ENCODE results near the gene GPR153. TPM values are rescaled to one million over a fixed set of nuclear protein-coding genes. Genes with fewer than 3 reads are reported as not detected.

The GPR153 gene
- total and polyA plus RNA-seq, 2 of the 13 experiments (the other 11 are each of a cell fraction or from before 2014, with no cell fraction given) = 0.22 to 0.31 TPM

DNA sequence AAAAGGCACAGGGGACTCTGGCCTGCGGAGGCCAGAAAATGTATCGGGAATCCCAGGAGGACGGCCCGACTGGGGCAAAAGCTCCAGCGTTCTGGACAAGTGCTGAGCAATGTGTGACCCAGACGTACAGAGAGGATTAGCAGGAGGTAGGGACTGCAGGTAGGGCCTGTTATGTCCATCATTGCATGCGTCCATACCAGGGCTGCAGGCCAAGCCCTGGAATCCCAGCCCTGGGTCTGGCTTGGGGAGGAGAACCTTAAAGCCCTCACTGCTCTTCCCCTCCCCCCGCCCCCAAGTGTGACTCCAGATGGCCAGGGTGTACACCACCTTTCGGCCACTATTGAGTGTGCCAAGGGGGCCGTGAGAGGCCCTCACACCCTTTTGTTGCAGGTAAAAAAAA is 53.0 kb downstream of the GPR153 start (continued):
- TF ChIP-seq ZNF883 (CRISPR knock-in tag; IDR thresholded peaks at IDR 0.05; ENCODE audit: not compliant biosample characterization) = no peak
- no peak for TF ChIP-seq ZNF567 (CRISPR knock-in tag; IDR thresholded peaks at IDR 0.05; ENCODE audit: borderline replicate concordance)

DNA sequence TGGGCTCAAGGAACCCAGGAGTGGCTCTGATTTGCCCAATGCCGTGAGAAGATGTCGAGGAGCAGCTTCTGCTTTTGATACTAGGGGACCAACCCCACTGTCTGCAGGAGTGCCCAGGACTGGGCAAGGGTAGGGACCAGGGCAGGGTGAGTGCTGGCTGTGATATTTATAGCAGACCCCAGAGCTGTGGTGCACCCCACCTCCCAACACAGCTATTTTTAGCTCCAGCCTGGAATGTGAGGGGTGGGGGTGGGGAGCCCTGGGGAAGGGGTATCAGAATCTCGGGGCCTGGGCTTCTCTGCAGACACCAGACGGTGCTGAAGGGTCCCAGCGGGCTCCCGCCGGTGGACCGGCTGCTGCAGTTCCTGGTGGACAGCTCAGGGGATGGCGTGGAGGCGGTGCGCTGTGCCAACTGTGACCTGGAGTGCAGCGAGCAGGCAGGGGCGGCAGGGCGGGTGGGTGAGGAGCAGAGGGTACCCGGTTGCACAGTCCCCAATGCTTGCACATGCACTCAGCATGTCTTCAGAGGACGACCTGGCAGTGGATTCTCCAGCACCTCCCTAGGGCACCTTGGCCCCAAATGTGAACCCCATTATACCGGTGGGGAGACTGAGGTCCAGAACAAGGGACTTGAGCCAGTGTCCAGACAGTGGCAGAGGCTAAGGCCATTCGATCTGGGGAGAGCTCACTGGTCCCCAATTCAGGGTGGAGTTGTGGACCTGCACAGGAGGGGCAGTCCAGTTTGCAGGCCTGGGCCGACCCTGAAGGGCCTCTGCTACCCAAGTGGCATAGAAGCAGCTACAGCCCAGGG is 53.6 kb downstream of the GPR153 start:
- Histone ChIP-seq H3K4me2 (ENCODE audit: low read depth, low read length) (peak overlapping the region; percentile 92), H3K4me3 (replicated peaks in 1 of 3; ENCODE audit: insufficient read depth in 1 of 3, low read depth in 2 of 3, low read length in 3 of 3) (peak overlapping the region; percentile 19 to 90 (median 79); a peak in 4 of 6 replicates), H3K9ac (ENCODE audit: insufficient read depth, low read depth, low read length) (peak overlapping the region; percentile 78; the same call in 1 of the 2 replicates), H3K79me2 (ENCODE audit: insufficient read depth, low read length) (no peaks in the 10 kb centered on the region), H3K27me3 (ENCODE audit: control insufficient read depth in 1 of 2, insufficient read depth in 2 of 2, low read length in 2 of 2) (no peaks in the 10 kb centered on the region), H3K4me1 (ENCODE audit: insufficient read depth, low read length) (peaks cover 17% of the 10 kb centered on the region), H3K36me3 (replicated peaks in 1 of 2; ENCODE audit: control insufficient read depth in 1 of 2, insufficient read depth in 2 of 2, low read length in 2 of 2) (peaks cover 4 to 12% of the 10 kb centered on the region in 2 experiments; a peak in 4 of 5 replicates), H3K27ac (ENCODE audit: extremely low read length, insufficient read depth, low read length) (no peak overlapping the region), H2AFZ (ENCODE audit: low read length) (no peak overlapping the region), H3K9me3 (ENCODE audit: low read length) (no peaks in the 10 kb centered on the region), H4K20me1 (ENCODE audit: insufficient read depth, low read length) (no peaks in the 10 kb centered on the region)
- WGBS (ENCODE audit: low lambda C conversion rate) = 97% methylated on average over 3 of the region's 19 CpGs
- DNase-seq (ENCODE audit: low spot score) (no peak), ATAC-seq (no peak), FAIRE-seq (no peak)
- intact Hi-C loops (cut with micrococcal nuclease; ENCODE audit: unreplicated experiment) (loop anchor here (10.0 kb wide), 1 partner anchor 622 kb away; no protein-coding TSS in a partner anchor), in situ Hi-C loops (cut with HindIII; ENCODE audit: extremely low pct_ligation_motif_present, low pct_unique_long_range_greater_than_20kb) (no loop called here)
- TF ChIP-seq SMAD3 (CRISPR knock-in tag; IDR thresholded peaks at IDR 0.05) (no peak), HIVEP1 (CRISPR knock-in tag; IDR thresholded peaks at IDR 0.05) (0 out of 2 replicates have a peak, but pooled peaks have one; percentile 29)
- ChIA-PET POLR2A (interaction anchor here (0.6 to 1.7 kb wide), 6 partner anchors 15 to 186 kb away, joined by 3 to 11 read pairs (median 3); partner anchors contain the start of genes ACOT7 and ICMT), CTCF (ENCODE audit: low intra/inter-chr PET ratio, low total read pairs) (no interaction called here)
- TSS peak; percentile 68 for BruUV-seq (replicated peaks)

DNA sequence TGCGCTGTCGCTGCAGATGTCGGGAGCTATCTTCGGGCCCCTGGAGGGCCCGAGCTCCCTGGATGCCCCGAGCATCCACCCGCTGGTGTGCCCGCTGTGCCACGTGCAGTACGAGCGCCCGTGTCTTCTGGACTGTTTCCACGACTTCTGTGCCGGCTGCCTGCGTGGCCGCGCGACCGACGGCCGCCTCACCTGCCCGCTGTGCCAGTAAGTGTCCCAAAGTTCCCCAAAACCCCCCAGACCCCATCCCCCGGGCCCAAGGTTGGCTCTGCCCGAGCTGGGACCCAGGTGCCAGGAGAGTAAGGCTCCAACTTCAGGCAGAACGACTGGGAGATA is 54.4 kb downstream of the GPR153 start:
- in situ Hi-C loops (cut with HindIII; ENCODE audit: extremely low pct_ligation_motif_present, low pct_unique_long_range_greater_than_20kb) (no loop called here), intact Hi-C loops (cut with micrococcal nuclease; ENCODE audit: unreplicated experiment) (loop anchor here (10.0 kb wide), 1 partner anchor 622 kb away; no protein-coding TSS in a partner anchor)
- peaks cover 17% of the 10 kb centered on the region for H3K4me1 ChIP-seq (ENCODE audit: insufficient read depth, low read length)
- no peaks in the 10 kb centered on the region for H3K79me2 ChIP-seq (ENCODE audit: insufficient read depth, low read length)
- no CpG with 5 or more reads among the region's 25 CpGs for WGBS (ENCODE audit: low lambda C conversion rate)
- peak overlapping the region; percentile 79 to 90 (median 84) for H3K4me3 ChIP-seq (replicated peaks in 1 of 3; ENCODE audit: insufficient read depth in 1 of 3, low read depth in 2 of 3, low read length in 3 of 3)
- no peaks in the 10 kb centered on the region for H3K27me3 ChIP-seq (ENCODE audit: control insufficient read depth in 1 of 2, insufficient read depth in 2 of 2, low read length in 2 of 2)
- H3K9ac ChIP-seq (ENCODE audit: insufficient read depth, low read depth, low read length) = peak overlapping the region; percentile 78
- no peaks in the 10 kb centered on the region for H3K9me3 ChIP-seq (ENCODE audit: low read length)
- H3K27ac ChIP-seq (ENCODE audit: extremely low read length, insufficient read depth, low read length) = peak overlapping the region; percentile 68
- CTCF ChIA-PET (ENCODE audit: low intra/inter-chr PET ratio, low total read pairs) = no interaction called here
- DNase-seq (ENCODE audit: low spot score) (no peak), ATAC-seq (no peak), FAIRE-seq (no peak)
- POLR2A ChIA-PET = interaction anchor here (0.6 to 1.7 kb wide), 12 partner anchors 9 to 279 kb away, joined by 3 to 11 read pairs (median 4); partner anchors contain the start of genes ACOT7 and ICMT
- no TSS peak for BruUV-seq (replicated peaks)
- H4K20me1 ChIP-seq (ENCODE audit: insufficient read depth, low read length) = no peaks in the 10 kb centered on the region
- H2AFZ ChIP-seq (ENCODE audit: low read length) = no peak overlapping the region
- H3K36me3 ChIP-seq (replicated peaks in 1 of 2; ENCODE audit: control insufficient read depth in 1 of 2, insufficient read depth in 2 of 2, low read length in 2 of 2) = peaks cover 4 to 6% of the 10 kb centered on the region in 2 experiments; a peak in 3 of 5 replicates
- peak overlapping the region; percentile 92 for H3K4me2 ChIP-seq (ENCODE audit: low read depth, low read length)
- TF ChIP-seq, protein P1, sequence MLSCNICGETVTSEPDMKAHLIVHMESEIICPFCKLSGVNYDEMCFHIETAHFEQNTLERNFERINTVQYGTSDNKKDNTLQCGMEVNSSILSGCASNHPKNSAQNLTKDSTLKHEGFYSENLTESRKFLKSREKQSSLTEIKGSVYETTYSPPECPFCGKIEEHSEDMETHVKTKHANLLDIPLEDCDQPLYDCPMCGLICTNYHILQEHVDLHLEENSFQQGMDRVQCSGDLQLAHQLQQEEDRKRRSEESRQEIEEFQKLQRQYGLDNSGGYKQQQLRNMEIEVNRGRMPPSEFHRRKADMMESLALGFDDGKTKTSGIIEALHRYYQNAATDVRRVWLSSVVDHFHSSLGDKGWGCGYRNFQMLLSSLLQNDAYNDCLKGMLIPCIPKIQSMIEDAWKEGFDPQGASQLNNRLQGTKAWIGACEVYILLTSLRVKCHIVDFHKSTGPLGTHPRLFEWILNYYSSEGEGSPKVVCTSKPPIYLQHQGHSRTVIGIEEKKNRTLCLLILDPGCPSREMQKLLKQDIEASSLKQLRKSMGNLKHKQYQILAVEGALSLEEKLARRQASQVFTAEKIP (CRISPR knock-in tag; IDR thresholded peaks at IDR 0.05; ENCODE audit: borderline replicate concordance) = no peak
- TF ChIP-seq STAG1 (CRISPR knock-in tag; IDR thresholded peaks at IDR 0.05) = no peak
- TF ChIP-seq, protein P2, sequence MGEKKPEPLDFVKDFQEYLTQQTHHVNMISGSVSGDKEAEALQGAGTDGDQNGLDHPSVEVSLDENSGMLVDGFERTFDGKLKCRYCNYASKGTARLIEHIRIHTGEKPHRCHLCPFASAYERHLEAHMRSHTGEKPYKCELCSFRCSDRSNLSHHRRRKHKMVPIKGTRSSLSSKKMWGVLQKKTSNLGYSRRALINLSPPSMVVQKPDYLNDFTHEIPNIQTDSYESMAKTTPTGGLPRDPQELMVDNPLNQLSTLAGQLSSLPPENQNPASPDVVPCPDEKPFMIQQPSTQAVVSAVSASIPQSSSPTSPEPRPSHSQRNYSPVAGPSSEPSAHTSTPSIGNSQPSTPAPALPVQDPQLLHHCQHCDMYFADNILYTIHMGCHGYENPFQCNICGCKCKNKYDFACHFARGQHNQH (CRISPR knock-in tag; IDR thresholded peaks at IDR 0.05) = no peak
- no peak for TF ChIP-seq MEIS1 (CRISPR knock-in tag; IDR thresholded peaks at IDR 0.05; ENCODE audit: borderline replicate concordance)
- no peak for TF ChIP-seq ONECUT2 (CRISPR knock-in tag; IDR thresholded peaks at IDR 0.05)
- TF ChIP-seq, protein P3, sequence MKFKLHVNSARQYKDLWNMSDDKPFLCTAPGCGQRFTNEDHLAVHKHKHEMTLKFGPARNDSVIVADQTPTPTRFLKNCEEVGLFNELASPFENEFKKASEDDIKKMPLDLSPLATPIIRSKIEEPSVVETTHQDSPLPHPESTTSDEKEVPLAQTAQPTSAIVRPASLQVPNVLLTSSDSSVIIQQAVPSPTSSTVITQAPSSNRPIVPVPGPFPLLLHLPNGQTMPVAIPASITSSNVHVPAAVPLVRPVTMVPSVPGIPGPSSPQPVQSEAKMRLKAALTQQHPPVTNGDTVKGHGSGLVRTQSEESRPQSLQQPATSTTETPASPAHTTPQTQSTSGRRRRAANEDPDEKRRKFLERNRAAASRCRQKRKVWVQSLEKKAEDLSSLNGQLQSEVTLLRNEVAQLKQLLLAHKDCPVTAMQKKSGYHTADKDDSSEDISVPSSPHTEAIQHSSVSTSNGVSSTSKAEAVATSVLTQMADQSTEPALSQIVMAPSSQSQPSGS (CRISPR knock-in tag; IDR thresholded peaks at IDR 0.05) = no peak
- no peak for TF ChIP-seq BORCS8-MEF2B (CRISPR knock-in tag; IDR thresholded peaks at IDR 0.05)

Measured in HepG2 (cell line).